HEK293 (cell line): ENCODE results near the gene USP38.

Experiments used
- CTCF ChIP-seq: fragments of 450-650 bp; formaldehyde crosslinking; IDR thresholded peaks from 2 replicates; pipeline ENCODE4 v1.5.1; 2016; ENCODE audit warnings: missing biosample characterization, missing genetic modification characterization
- ELK4 ChIP-seq: IDR thresholded peaks from 2 replicates; pipeline ENCODE4 v1.6.1; 2011; ENCODE audit warnings: mild to moderate bottlenecking, low read depth, low read length, borderline replicate concordance
- MZF1 ChIP-seq: fragments of 450-650 bp; formaldehyde crosslinking; IDR thresholded peaks from 2 replicates; pipeline ENCODE4 v1.5.1; 2017; ENCODE audit warnings: missing biosample characterization, missing genetic modification characterization, borderline replicate concordance
- PRDM10 ChIP-seq: fragments of 450-650 bp; formaldehyde crosslinking; IDR thresholded peaks from 2 replicates; pipeline ENCODE4 v1.5.1; 2016; ENCODE audit warnings: missing biosample characterization, missing genetic modification characterization
- SALL2 ChIP-seq: fragments of 450-650 bp; formaldehyde crosslinking; IDR thresholded peaks from 2 replicates; pipeline ENCODE4 v1.5.0; 2017; ENCODE audit warnings: missing biosample characterization, mild to moderate bottlenecking, missing genetic modification characterization, borderline replicate concordance
- ZNF121 ChIP-seq: fragments of 450-650 bp; formaldehyde crosslinking; IDR thresholded peaks from 2 replicates; pipeline ENCODE4 v1.5.1; 2016; ENCODE audit warnings: missing biosample characterization, missing genetic modification characterization
- ZNF362 ChIP-seq: fragments of 450-650 bp; formaldehyde crosslinking; IDR thresholded peaks from 2 replicates; pipeline ENCODE4 v1.5.1; 2016; ENCODE audit warnings: missing biosample characterization, missing genetic modification characterization

GRCh38 chr4:143243041-143243440 lies 58.3 kb downstream of the USP38 start:
- TF ChIP-seq ZNF362 (tag by site-specific recombination) (no peak), CTCF (no peak), PRDM10 (tag by site-specific recombination) (no peak), ELK4 (no peak), ZNF121 (no peak), SALL2 (no peak), MZF1 (tag by site-specific recombination) (no peak)
